Fibroblast of peridontal ligament (primary cell): ENCODE measurements around the gene C15orf40.

Source experiments
- DNase-seq: peaks from one replicate; pipeline ENCODE4 v3.0.0-alpha.2; 2010; ENCODE audit errors: extremely low read depth

The C15orf40 gene

DNA sequence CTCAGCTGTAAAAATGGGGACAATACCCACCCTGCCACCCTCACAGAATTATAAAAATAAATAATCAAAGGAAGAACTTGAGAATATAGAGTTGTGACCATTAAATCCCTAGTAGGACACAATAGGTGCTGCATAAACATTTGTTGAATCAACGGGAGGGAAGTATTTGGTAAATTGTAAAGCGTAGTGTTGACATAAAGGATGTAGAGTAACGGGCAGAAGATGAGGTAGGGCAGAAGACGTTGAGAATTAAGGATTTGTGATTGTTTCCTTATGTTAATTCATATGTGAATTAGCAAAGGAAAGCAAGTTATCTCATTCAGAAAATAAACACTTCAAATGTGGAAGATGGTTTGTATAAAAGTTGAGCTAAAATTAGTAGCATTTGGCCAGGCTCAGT is 18.3 kb downstream of the C15orf40 start:
- DNase-seq = no peak

DNA sequence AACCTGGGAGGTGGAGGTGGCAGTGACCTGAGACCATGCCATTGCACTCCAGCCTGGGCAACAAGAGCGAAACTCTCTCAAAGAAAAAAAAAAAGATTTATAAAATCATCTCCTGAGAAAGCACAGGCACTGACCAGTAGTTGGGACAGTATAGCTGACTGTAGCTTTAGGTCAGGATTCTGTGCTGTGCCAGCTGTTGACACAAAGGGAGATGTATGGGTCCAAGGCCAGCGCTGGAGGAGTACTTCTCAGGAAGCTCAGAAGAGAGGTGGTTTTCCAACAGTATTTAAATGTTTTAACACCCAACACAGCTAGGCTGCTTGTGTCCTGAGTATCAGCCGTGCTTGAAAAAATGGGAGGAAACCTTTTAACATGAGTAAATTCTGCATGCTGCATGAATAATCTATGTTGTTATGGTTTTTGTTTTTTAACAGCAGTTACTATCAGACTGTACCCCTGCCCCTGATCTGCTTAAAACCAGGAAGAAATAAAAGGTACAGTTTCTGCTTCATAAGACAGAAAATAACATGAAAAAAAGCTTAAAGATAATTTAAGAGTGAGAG is 18.9 kb downstream of the C15orf40 start:
- DNase-seq = no peak

GRCh38 chr15:82986442-82986780 is 25.0 kb downstream of the C15orf40 start:
- peak; percentile 32 for DNase-seq

DNA sequence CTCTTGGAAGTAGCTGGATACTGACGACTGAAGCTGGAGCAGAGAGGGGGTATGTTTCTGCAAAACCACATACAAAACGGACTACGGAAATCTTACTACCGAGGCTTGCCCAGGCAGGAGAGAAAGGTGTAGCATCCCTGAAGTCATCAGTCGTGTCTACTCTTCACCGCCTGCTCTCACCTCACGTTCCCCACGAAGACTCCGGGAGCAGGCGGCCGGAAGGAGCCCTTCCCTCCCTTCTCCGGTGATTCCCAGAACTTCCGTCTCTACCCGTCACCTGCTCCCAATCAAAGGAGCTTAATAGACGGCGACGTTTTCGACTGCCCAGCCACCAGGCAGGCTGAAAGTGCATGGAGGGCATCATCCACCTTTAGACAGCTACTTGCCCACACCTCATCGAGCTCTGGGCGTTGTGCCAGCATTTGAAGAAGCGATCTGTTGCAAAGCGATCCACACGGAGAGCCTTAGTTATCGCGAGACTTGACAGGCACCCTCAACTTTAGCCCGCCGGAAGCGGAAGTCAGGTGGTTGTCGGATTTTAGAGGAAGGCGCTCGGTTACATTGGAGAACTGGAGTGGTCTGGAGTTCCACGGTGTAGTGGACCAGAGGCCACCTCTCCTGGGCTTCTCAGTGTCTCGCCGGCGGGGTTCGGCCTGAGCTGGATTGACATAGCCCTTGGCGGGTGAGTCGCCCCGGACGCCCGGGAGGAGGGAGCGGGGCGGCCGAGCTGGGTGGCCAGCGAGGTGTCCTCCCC is 25.6 kb downstream of the C15orf40 start, which contains the start of gene RAMAC:
Gene RAMAC (plus strand): TSS at position 523 of the 754 bp plus-strand sequence. CDS start 2,809 bp downstream, outside the sequence.
- peak; percentile 97 for DNase-seq

- DNase-seq = no peak
Measured at GRCh38 chr15:82980981-82981380, 30.5 kb downstream of the C15orf40 start.

GRCh38 chr15:82979726-82980125 is 31.7 kb downstream of the C15orf40 start:
- DNase-seq = no peak

DNA sequence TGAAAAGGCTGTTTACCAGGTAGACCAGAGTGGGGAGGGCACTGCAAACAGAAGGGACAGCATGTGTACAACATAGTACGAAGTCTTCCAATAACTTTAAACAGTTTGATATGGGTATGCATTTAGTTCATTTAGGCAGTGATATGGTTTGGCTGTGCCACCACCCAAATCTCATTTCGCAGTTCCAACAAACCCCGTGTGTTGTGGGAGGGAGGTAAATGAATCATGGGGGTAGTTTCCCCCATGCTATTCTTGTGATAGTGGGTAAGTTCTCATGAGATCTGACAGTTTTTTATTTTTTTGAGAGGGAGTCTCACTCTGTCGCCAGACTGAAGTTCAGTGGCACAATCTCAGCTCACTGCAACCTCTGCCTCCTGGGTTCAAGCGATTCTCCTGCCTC is 33.0 kb downstream of the C15orf40 start:
- no peak for DNase-seq

GRCh38 chr15:82977076-82977475 is 34.4 kb downstream of the C15orf40 start:
- no peak for DNase-seq

GRCh38 chr15:82972990-82973389 is 38.4 kb downstream of the C15orf40 start:
- peak; percentile 14 for DNase-seq

DNA sequence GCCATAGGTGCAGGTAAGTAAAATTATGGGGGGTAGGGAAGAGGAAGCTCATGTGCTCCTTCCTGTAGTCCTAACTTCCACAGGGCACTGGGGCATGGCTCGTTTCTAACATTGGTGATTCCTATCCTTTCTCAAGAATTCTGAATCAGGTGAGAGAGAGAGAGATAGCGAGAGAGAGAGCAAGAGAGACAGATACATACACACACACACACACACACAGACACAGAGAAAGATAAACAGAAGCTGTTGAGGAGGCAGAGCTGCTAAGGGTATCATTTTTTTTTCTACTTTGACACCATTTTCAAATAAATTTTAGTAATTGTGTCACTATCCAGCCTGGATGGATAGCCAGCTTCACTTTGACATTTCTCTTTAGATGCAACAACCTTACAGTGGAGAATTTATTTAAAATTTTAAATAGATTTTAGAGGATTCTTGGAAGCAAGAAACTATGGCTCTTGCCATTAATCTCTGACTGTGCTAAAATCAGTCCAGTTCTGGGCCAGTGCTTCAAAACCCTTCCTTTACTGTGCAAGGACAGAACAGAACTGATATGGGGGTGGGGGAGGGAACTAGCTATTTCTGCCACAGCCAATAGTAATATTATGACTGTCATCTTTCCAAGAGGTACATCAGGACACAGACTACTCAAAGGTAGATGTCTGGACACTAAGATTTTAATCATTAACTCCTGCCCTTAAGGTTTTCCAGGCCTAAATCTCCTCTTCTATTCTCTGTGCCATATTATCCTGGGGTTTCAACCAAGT is 40.0 kb downstream of the C15orf40 start:
- DNase-seq = no peak

DNA sequence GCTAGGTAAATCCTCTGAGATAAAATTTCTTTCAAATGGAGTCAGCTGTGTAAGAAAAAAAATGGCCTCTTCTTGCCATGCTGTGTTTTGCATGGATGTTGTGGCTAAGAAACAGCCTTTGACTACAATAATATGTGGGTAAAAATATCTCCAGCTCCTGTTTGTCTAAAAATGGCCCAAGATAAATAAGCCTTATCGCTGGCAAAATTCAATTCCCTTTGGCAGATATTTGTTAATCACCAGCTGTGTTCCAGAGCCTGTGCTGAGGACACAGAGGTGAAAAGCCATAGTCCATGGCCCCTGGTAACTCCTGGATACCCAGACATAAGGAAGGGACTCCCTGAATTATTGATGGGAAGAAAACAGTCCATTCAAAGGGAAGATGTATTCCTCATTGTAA is 40.7 kb downstream of the C15orf40 start:
- DNase-seq = no peak

DNA sequence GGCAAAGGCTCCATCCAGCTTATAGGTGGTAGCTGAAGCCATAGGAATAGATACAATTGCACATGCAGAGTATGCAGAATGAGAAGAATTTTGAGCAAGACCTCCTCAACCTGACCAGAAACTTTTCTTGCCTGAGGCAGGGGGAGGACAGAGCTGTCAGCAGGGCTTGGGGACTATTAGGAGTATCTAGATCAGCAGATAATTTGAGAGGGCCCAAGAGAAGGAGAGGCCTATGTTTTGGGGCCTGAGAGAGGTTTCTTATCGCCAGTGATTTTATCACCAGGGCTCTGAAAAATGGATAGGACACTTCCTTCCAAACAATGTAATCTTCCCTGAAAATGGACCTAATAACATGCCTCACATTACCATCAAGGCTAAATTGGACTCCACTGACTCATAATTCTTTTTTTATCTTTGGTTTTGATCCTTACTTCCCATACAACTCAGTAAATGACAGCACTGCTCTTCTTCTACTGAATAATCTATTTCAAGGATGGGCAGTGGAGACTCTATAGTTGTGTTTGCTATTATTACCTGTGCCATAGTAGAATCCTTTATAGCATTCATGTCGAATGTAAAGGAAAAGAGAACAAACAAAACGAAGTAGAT is 41.3 kb downstream of the C15orf40 start:
- DNase-seq = no peak

- DNase-seq = no peak
Measured at GRCh38 chr15:82969353-82969752, 42.1 kb downstream of the C15orf40 start.

DNA sequence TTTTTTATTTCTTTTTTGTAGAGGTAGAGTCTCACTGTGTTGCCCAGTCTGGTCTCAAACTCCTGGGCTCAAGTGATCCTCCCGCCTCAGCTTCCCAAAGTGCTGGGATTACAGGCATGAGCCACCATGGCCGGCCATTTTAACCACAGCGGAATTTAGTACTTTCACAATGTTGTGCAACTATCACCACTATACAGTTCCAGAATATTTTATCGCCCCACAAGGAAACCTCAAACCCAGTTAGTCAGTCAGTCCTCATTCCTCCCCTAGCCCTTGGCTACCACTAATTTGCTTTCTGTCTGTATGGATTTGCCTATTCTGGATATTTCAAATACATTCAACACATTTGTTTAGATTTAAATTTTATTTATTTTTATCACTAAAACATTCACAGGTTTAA is 43.4 kb downstream of the C15orf40 start:
- DNase-seq = peak; percentile 85

- DNase-seq = no peak
Measured at GRCh38 chr15:82966671-82967071, 44.8 kb downstream of the C15orf40 start.

GRCh38 chr15:82964890-82965289 is 46.5 kb downstream of the C15orf40 start:
- no peak for DNase-seq

DNA sequence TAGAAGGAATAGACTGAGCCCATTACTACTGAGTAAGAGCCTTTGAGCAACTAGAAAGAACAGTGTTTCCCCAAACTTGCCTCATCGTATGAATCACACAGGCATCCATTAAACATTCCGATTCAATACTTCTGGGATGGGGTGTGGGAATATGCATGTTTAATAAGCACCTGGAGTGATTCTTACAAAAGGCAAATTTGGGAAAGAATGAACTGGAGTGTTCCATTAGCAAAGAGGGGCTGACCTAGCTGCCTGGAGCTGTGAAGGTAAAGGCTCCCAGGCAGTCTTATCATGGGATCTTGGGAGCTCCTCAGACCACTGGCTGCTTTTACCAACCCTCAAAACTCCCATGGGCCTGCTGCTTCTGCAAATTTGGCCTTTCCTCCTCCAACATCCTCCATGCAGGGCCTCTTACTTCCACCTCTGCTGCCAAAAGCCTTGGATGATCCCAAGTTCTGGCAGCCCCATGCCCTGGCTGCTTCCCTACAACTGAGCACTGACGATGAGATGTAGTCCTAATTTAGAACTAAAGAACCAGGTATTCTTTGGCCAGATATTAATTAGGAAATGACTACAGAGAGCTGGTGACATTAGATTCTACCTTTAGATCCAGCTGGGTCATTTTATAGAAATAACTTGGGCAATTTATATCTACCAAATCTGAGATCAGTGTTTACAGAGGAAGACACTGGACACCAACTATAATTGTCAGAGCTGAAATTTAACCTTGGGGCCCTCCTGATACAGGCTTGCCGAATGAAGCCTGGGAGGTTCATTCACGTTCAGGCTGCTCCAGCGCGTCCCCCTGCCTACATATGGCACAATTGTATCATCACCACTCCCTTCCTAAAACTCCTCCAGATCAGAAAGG is 47.7 kb downstream of the C15orf40 start:
- peak; percentile 72 for DNase-seq

DNA sequence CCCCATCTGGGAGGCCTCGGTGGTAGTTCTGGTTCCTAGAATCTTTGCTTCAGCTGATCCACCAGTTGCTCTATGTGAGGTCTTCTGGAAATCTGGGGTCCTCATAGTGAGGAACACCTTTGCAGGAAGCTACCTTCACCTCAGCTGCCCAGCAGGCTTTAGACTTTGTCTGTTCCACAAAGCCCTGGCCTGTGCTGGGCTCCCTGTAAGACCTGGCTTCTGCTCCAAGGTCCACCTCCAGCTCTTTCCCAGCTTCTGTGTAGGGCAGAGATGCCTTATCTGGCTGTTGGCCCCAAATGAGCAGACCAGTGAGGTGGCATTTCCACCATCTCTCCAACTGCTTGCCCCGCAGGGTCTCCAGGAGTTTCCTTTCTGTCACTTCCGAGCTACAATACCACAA is 50.7 kb downstream of the C15orf40 start:
- DNase-seq = no peak

DNA sequence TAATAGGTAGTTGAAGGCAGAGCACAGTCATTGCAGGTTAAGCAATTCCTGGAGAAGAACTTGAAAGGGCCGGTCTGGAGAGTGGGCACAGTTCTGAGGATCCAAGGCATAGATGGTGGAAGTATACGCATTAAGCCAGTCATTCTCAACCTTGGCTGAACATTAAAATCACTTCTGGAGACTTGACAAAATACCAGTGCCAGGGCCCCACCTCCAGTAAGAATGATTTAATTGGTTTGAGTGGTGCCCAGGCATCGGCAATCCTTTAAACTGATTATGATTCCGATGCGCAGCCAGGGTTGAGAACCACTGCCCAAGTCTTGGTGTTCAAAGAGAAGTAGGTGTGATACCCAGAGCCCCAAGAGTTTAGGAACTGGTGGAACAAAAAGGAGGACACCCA is 52.0 kb downstream of the C15orf40 start:
- DNase-seq = no peak

GRCh38 chr15:82958638-82959037 is 52.8 kb downstream of the C15orf40 start:
- DNase-seq = no peak
